ENCODE results near the gene LTBP3. TPM values are rescaled to one million over a fixed set of nuclear protein-coding genes. Genes with fewer than 3 reads are reported as not detected.

The LTBP3 gene
- total and polyA plus RNA-seq, 9 of the 15 experiments (the other 6 are each of a cell fraction or from before 2014, with no cell fraction given): 0.06 to 20.5 (median 4.8) TPM

GRCh38 chr11:65498977-65499712 lies 59.0 kb downstream of the LTBP3 start, which contains the start of gene MALAT1 (continued):
- TF ChIP-seq HMBOX1 (IDR thresholded peaks at IDR 0.05) (peak; percentile 25; the same call in 1 of the 2 replicates), GTF3C2 (IDR thresholded peaks at IDR 0.05; ENCODE audit: borderline replicate concordance, extremely low read depth, insufficient read length) (no peak), ZNF655 (CRISPR knock-in tag; IDR thresholded peaks at IDR 0.05) (peak; percentile 94), ATF4 (CRISPR knock-in tag; IDR thresholded peaks at IDR 0.05) (peak; percentile 66), SMARCE1 (IDR thresholded peaks at IDR 0.05) (no peak), ARHGAP35 (IDR thresholded peaks at IDR 0.05; ENCODE audit: partially characterized antibody) (peak; percentile 85), BCL6 (CRISPR knock-in tag; IDR thresholded peaks at IDR 0.05) (peak; percentile 86), DIDO1 (tag; IDR thresholded peaks at IDR 0.05; ENCODE audit: low read depth) (no peak), ZNF507 (tag; conservative IDR thresholded peaks at IDR 0.05) (no peak), ARID3B (CRISPR knock-in tag; IDR thresholded peaks at IDR 0.05; ENCODE audit: borderline replicate concordance) (0 out of 2 replicates have a peak, but pooled peaks have one; percentile 42), CTCFL (IDR thresholded peaks at IDR 0.05; ENCODE audit: borderline replicate concordance, insufficient read depth, low read depth, low read length, poor library complexity, severe bottlenecking) (peak; percentile 36), ZNF3 (CRISPR knock-in tag; IDR thresholded peaks at IDR 0.05) (peak; percentile 99), ZC3H4 (CRISPR knock-in tag; IDR thresholded peaks at IDR 0.05; ENCODE audit: borderline replicate concordance) (no peak), MIER1 (IDR thresholded peaks at IDR 0.05; ENCODE audit: low read depth) (no peak), RBM22 (IDR thresholded peaks at IDR 0.05; ENCODE audit: low read depth, low read length, poor library complexity, severe bottlenecking) (no peak), XRCC4 (IDR thresholded peaks at IDR 0.05; ENCODE audit: extremely low read depth, insufficient read depth, insufficient read length) (no peak), YBX1 (IDR thresholded peaks at IDR 0.05) (no peak), IRF2 (CRISPR knock-in tag; IDR thresholded peaks at IDR 0.05) (no peak)
